NCI-H146 treated with DMSO at 0.1 percent for 48 hours (cell line): Measurements from ENCODE around the gene EEFSEC.

Experiments used
- DNase-seq: peaks from one replicate; lab custom pipeline; 2025; ENCODE audit not compliant: unreplicated experiment; lab: John Stamatoyannopoulos, UW

EEFSEC gene

GRCh38 chr3:128345196-128345595, 191.9 kb downstream of the EEFSEC start:
- no peak for DNase-seq

DNA sequence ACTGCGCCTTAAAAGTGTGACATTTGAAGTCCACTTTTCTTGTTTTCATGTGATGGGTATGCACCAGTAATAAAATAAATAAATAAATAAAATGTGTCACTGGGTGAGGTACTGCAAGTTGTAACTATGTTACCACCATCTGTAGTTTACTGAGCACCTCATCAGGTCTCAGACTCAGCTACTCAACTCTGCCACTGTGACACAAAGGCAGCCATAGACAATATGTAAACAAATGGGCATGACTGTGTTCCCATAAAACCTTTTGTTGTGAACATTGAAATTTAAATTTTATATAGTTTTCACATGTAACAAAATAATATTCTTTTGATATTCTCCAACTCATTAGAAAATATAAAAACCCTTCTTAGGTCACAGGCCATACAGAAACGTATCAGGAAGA, 193.3 kb downstream of the EEFSEC start:
- no peak for DNase-seq

DNA sequence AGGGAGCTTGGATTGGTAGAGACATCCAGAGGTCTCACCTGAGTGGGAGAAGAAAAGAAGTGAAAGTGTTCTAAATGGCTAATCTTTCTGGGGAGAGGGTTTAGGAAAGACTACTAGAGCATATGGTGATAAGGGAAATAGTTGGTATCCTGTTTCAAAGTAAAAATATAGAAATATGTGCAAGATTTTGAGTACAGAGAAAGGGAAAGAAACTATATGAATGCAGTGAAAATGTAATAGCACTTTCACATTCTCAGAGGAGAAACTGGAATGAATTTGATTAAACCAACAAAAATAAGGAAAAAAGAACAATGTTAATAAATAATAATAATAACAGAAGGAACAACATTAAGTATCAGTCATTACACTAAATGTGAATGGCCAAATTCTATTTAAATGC, 194.0 kb downstream of the EEFSEC start:
- DNase-seq, result no peak

- DNase-seq, result no peak
Measured at GRCh38 chr3:128348075-128348474, 194.8 kb downstream of the EEFSEC start.

DNA sequence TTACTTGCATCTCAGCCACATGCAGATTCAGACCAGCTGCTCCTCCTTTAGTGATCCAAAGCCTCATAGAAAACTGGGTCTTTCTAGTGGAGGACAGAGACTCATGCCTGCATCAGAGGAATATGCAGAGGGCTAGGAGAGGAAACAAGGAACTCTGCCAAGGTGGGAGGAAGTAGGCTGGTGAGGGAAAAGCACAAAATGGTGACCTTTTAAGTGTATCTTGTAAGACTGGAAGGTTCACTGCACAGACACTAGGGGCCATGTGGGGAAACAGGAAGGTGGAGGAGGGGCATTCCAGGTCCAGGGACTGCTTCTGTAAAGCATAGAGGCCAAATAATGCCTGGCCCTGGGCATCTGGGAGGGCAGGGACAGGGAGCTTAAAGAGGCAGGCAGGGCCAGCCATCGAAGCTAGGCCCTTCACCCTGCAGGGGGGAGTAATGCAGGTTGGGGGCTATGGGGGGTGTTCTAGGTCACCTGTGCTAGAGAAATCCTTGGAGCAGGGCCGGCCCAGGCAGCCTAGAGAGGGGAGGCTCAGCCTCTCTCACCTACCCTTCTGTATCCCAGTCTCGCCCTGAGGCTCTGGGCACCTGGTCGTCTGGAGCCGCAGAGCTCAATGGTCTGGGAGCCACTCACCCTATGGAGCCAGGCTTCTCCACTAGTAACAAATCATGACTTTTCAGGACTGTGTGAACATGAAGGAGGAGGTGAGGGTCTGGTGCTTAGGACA, 195.7 kb downstream of the EEFSEC start:
- DNase-seq, result no peak

- DNase-seq, result no peak
Measured at GRCh38 chr3:128349963-128350599, 196.8 kb downstream of the EEFSEC start.

GRCh38 chr3:128351546-128351945, 198.3 kb downstream of the EEFSEC start:
- peak; percentile 96 for DNase-seq

GRCh38 chr3:128352326-128352725, 199.0 kb downstream of the EEFSEC start:
- no peak for DNase-seq

- DNase-seq, result no peak
Measured at GRCh38 chr3:128353361-128353965, 200.2 kb downstream of the EEFSEC start.

- no peak for DNase-seq
Measured at GRCh38 chr3:128353991-128354687, 200.9 kb downstream of the EEFSEC start.

GRCh38 chr3:128354788-128355542, 201.7 kb downstream of the EEFSEC start:
- DNase-seq, result no peak

GRCh38 chr3:128355543-128355919, 202.2 kb downstream of the EEFSEC start:
- no peak for DNase-seq

- DNase-seq, result no peak
Measured at GRCh38 chr3:128356822-128357221, 203.5 kb downstream of the EEFSEC start.

- DNase-seq, result no peak
Measured at GRCh38 chr3:128357538-128357937, 204.3 kb downstream of the EEFSEC start.

GRCh38 chr3:128358156-128358895, 205.0 kb downstream of the EEFSEC start:
- DNase-seq, result no peak

DNA sequence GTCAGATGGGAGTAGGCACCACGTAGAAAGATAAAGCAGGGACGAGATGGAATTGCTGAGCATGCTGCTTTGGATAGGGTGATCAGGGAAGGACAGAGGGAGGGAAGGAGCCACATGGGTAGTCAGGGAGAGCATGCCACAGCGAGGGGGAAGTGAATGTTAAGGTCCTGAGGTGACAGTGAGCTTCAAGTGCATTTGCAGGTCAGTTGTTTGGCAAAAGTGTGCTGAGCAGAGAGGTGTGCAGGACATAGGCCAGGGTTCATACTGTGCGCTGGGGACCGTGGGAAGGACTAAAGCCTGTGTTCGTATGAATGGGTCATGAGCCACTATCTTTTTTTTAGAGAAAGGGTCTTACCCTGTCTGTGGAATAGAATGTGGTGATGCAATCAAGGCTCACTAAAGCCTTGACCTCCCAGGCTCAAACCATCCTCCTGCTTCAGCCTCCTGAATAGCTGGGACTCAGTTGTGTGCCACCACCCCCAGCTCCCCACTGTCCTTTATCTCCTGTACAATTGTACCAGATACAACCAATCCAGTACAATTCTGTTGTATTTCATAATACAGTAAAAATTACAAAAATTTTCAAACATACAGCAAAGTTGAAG, 205.9 kb downstream of the EEFSEC start:
- DNase-seq, result no peak

DNA sequence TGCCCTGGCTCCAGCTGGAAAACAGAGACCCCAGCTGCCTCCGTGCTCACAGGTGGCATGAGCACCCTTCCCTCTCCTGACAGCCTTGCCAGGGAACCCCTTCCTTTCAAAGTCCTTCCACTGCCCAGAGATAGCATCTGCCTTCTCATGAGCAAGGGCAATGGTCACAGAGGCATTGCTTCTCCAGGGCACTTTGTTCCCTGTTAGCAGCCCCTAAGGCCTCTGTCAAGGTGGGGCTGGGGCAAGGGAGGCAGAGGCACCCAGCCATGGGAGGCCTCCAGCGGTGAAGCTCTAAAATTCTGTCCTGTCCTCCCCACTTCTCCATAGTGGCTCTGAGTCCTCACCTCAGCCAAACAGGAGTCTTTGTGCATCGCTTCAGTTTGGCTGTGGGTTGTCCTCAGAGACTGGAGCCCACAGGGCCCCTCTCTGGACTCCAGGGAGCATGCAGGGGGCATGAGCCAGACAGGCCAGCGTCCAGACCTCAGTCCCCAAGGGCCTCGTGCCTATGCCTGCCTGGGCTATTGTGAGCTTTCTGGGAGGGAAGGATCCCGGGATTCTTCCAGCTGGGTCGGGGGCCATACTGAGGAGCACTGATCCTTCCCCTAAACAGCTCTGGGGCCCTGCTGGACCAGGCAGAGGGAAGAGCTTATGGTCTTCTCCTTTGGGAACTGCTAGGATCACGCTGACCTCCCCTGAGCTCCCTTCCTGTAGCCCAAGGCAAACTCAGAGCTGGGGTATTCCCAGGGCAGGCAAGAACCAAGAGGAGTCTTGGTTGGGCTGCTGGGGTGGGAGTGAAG, 206.8 kb downstream of the EEFSEC start:
- no peak for DNase-seq

- no peak for DNase-seq
Measured at GRCh38 chr3:128360705-128361271, 207.5 kb downstream of the EEFSEC start.
